Activated CD4-positive, CD25-positive, alpha-beta regulatory T cell (primary cell): ENCODE results near the gene CELF1.
A peak's percentile ranks its signal among the peaks of the same experiment; 100 is the strongest.
"Not testable (repeated sequence)": the region's sequence is repeated elsewhere in the genome, so short reads cannot be mapped to it uniquely, and the experiment has no call there.

Source experiments
- DNase-seq, 4 experiments: peaks; one replicate each; lab custom pipeline; 2025; lab: John Stamatoyannopoulos, UW

Gene CELF1

DNA sequence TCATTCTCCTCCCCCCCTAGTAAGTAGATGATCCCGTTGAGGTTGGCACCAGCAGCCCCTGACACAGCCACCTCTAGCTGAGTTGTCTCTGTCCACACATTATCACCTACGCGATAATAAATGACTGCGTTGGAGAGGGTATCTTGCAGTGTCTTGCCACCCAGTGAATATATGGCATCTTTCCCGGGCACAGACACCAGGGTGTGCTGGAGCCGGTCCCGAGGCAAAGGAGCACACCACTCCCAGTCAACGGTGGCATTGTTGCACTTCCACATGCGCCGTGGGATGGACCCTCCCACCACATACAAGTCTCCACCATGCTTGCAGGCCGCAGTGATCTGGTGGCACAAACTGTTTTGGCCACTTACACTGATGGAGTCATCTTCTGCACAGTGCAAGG, 20.4 kb upstream of the CELF1 start:
- no peak for DNase-seq

DNA sequence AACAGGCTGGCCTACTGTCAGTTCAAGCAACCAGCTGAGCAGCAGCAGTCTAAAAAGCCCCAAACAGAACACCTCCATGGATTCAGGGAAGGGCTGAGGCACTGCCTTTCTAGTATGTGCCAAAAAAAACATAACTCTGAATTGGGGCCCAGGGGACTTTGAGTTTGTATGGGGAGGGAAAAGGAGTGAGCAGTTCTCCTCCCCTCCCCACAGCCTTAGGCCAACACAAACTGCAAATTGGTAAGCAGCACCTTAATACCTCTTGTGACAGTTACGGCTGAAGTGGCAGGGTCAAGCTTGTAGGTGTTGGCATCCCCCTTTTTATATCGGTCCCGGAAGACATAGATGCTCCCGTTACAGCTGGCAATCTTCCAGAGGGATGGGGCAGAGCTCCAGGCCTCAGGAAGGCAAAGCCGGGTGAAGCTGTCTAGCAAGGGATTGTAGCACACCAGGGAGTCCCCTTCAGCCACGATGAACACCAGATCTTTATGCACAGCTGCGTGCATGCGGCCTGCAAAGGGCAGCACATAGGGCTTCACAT, 19.9 kb upstream of the CELF1 start:
- no peak for DNase-seq

DNA sequence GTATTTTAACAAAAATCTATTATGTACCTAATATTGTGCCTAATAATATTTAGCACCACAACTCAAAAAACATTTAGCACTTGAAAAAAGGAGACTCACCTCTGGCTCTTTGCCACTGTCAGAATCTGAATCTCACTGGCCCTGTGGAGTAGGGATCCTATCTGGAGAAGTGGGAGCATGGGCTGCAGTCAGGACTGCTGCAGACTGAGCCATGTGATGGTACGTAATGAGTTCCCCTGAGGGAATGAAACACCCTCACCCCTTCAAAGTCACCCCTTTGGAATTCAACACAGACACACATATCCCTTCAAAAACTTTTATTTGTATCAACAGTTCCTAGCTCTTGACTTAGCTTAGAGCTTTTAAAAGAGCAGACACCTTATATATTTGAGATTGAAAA, 19.0 kb upstream of the CELF1 start:
- no peak for DNase-seq

DNA sequence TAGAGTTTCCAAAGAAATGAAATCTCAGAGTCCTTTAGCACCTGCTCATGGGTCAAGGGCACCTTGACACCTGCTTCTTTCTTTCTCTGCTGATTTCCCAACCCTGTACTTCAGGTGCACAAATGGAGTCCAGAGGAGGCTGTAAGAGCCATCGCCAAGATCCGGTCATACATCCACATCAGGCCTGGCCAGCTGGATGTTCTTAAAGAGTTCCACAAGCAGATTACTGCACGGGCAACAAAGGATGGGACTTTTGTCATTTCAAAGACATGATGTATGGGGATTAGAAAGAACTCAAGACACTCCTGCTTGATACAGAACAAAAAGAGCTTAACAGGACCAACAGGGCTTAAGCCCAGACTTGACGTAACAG, 18.4 kb upstream of the CELF1 start:
- no peak for DNase-seq

DNA sequence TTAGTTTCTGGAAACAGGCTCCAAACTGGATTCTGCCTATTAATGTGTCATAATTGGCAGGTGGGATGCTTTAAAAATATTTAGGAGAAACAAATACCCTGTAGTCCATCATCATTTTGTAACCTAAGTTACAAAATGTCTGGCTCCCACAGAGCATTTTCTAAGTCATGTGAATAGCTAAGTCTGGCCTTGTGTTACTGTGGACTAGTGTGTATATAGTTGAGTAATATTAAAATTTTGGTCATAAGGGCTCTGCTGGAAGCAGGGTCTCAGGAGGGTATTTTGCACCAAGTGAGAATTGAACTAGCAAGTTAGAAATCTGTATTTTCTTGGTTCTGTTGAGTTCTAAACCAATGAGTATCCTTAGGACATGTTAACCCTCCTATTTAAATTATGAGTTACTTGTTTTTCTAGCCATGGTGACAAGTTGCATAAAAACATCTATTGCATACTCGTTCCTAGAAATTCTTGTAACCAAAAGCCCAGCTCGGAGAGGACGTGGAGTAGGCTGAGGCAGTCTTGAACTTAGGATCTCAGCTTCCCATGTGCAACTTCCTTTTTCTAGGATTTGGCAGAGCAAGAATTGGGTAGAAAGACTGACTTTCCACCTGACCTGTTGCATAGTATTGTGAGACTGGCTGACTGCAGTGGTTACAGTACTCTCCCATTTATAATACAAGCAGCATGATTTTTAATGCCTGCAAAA, 17.9 kb upstream of the CELF1 start:
- DNase-seq = no peak

DNA sequence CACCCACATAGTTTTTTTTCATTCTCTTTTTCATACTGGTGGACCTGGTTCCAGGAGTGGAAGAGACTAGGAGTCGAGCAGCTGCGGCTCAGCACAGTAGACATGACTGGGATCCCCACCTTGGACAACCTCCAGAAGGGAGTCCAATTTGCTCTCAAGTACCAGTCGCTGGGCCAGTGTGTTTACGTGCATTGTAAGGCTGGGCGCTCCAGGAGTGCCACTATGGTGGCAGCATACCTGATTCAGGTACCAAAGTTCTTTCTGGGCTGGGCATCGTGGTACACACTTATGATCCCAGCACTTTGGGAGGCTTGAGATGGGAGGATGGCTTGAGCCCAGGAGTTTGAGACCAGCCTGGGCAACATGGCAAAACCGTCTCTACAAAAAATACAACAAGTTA, 16.7 kb upstream of the CELF1 start:
- no peak for DNase-seq

DNA sequence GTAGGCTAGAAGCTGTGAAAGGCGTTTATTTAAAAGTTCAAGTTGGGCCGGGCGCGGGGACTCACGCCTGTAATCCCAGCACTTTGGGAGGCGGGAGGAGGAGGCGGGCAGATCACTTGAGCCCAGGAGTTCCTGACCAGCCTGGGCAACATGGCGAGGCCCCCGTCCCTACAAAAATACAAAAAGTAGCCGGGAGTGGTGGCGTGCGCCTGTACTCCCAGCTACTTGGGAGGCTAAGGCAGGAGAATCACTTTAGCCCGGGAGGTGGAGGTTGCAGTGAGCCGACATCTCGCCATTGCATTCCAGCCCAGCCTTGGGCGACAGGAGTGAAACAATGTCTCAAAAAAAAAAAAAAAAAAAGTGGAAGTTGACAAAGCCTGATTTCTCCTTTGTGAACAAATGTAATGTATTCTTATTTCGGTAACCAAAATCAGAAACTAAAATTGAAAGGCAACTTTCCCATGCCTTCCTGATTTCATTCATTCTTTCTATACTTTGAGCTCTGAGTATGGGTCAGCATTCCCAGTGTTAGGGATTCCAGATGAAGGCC, 13.3 kb upstream of the CELF1 start:
- DNase-seq = no peak

DNA sequence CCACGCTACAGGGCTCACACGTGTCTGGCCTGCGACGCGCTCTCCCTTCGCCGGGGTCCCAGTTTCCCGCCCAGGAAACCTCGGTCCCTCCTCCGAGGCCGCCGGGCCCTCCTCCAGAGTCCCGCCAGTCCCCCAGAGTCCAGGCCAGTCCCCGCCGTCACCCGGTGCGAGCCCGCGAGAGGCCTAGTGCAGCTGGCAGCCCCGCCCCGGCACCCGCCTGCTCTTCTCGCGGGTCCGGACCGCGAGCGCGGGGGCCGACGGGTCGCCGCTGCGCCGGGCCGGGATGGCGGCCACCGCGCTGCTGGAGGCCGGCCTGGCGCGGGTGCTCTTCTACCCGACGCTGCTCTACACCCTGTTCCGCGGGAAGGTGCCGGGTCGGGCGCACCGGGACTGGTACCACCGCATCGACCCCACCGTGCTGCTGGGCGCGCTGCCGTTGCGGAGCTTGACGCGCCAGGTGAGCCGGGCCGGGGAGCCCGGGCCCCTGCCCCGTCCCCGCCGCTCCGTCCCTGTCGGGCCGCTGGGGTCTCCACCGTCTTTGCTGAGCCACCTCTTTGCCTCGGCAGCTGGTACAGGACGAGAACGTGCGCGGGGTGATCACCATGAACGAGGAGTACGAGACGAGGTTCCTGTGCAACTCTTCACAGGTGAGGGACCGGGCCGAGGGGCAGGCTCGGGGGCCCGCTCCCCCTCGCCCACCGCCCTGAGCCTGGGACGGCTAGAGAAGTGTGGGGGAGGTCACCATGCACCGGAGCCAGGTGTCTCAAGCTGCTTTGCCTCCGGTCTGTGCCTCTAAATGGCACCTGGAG, 12.6 kb upstream of the CELF1 start, which contains the start of gene PTPMT1:
TSS of gene PTPMT1 (plus strand) at position 260 of the 809 bp plus-strand sequence. CDS start at position 284, 24 bp downstream.
- peak; percentile 35 to 60 (median 44) for DNase-seq

DNA sequence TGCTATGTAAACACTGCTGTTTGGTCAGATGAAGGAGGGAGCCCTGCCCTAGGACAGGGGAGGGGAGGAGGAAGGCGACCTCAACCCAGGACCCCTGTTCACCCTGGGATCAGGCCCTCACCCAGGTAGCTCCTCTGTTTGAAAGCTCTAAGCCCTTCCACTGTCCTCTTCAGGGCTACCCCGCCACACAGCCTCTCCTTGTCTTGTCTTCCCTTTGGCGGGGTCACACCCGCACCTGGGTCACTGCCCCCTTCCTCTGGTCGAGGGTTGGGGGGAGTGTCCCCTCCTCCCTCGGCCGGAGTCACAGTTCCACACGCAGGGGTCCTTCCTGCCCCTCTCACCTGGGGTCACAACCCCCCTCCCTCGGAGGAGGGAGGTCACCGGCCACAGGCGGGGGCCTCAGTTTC, 12.0 kb upstream of the CELF1 start:
- DNase-seq = no peak

DNA sequence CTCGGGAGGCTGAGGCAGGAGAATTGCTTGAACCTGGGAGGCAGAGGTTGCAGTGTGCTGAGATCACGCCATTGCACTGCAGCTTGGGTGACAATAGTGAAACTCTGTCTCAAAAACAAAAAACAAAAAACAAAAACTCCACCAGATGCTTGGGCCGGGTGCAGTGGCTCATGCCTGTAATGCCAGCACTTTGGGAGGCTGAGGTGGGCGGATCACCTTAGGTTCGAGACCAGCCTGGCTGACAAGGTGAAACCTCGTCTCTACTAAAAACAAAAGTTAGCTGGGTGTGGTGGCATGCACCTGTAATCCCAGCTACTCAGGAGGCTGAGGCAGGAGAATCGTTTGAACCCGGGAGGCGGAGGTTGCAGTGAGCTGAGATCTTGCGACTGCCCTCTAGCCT, 11.4 kb upstream of the CELF1 start:
- not testable (repeated sequence) for DNase-seq

DNA sequence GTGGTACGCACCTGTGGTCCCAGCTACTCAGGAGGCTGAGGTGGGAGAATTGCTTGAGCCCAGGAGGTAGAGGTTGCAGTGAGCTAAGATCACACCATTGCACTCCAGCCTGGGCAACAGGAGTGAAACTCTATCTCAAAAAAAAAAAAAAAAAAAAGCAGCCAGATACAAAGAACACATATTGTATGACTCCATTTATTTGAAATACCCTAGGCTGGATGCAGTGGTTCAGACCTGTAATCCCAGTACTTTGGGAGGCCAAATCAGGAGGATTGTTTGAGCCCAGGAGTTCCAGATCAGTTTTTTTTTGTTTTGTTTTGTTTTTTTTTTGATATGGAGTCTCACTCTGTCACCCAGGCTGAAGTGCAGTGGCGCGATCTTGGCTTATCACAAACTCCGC, 9.5 kb upstream of the CELF1 start:
- DNase-seq = not testable (repeated sequence)

DNA sequence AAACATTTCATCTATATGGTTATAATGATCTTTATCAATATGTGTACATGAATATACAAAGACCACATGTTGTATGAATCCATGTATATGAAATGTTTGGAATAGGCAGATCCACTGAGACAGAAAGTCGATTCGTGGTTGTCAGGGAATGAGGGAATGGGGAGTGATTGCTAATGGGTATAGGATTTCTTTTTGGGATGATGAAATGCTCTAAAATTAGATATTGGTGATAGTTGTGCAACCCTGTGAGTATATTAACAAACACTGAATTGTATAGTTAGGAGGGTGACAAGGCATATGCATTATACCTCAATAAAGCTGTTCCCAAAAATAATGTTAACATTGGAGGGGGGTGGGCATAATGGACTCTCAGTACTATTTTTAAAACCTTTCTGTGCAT, 7.5 kb upstream of the CELF1 start:
- no peak for DNase-seq

DNA sequence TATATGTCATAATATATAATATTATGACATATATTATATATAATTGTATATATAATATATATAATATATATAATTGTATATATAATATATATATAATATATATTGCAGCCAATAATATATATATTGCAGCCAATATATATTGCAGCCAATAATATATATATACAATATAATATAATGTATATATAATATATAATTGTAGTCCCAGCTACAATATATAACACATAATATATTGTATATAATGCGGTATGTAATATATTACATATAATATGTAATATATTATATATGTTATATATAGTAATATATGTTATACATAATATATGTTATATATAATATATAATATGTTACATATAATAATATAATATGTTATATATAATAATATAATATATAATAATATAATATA, 5.8 kb upstream of the CELF1 start:
- DNase-seq = no peak

DNA sequence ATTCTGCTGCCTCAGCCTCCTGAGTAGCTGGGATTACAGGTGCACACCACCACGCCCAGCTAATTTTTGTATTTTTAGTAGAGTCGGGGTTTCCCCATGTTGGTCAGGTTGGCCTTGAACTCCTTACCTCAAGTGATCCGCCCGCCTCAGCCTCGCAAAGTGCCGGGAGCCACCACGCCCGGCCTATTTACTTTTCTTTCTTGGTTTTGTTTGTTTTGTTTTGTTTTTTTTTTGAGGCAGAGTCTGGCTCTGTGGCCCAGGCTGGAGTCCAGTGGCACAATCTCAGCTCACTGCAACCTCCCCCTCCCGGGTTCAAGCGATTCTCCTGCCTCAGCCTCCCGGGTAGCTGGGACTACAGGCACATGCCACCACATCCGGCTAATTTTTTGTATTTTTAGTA, 4.1 kb upstream of the CELF1 start:
- DNase-seq = not testable (repeated sequence)

DNA sequence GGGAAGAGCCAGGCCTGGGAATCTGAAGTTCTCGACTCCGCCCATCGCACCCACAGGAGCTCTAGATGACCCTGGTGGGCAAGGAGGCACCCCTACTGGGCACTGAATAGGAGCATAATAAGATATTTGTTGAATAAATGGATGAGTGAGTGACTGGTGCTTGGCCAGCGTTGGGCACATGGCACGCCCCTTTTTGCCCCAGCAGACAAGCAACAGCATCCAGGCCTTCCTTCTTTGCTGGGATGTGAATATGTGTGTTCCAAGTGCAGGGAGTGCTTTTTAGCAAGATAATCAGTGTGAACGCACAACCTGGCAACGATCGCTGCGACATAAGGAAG, 443 bp upstream of the CELF1 start:
- DNase-seq = no peak

DNA sequence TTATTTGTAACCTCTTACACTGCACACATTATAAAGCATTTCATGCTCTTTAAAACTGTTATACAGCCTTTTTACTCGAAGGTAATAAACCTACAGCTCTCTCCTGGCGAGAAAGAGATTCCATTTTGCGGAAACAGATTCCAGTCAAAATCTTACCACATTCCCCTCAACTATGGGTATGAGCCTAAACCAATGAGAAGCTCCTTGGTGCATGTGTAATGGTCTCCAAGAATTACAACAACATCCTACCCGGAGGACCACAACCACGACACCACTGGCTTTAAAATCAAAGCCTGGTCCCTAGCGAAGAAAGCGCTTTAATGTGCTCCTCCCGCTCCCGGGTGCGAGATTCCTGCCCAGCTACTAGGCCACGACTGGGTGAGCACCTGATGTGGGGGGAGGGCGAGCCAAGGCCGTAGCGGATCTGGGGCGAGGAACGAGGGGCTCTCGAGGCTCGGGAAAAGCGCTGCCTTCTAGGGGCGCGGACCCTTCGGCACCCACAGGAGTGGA, 821 bp downstream of the CELF1 start:
- no peak for DNase-seq

DNA sequence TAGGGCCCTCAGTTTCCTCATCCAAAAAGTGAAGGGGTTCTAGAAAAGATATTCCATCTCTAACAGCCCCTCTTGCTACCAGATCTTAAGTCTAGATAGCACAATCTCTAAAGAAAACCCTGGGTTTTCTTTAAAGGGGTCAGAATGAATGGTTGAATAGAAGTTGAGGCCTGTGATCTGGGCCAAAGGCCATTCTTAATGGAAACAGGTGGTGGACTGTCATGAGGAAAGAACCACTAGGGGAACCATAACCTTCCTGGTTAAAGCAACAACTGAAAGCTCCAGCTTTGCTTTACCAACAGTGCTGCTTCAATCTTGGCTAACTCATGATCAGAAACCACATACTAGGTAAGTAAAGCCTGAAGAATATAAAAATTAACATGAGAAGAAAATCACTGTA, 1.8 kb downstream of the CELF1 start:
- no peak for DNase-seq

DNA sequence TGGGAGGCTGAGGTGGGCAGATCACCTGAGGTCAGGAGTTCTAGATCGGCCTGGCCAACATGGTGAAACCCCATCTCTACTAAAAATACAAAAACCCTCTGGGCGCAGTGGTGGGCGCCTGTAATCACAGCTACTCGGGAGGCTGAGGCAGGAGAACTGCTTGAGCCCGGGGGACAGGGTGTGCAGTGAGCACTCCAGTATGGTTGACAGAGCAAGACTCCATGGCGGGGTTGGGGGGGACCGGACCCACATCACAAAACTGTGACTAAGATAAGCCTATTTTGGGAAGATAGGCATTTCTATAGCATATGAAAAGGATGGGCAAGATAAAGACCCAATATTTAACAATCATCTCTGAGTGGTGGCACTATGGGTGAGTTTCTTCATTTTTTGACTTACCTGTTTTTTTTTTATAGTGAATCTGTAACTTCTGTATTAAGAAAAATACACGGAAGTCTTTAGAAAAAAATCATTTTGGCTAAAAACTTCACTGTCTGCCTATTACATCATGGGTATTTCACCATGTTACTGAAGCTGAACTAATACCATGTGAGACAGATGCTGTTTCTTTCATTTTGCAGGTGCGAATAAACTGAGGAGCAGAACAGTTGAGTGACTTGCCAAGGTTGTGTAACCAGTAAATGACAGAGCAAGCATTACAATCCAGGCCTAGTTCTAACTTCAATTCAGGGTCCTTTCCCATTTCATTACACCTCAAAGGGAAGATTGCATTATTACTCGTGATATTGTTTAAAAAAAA, 2.5 kb downstream of the CELF1 start:
- DNase-seq = no peak

DNA sequence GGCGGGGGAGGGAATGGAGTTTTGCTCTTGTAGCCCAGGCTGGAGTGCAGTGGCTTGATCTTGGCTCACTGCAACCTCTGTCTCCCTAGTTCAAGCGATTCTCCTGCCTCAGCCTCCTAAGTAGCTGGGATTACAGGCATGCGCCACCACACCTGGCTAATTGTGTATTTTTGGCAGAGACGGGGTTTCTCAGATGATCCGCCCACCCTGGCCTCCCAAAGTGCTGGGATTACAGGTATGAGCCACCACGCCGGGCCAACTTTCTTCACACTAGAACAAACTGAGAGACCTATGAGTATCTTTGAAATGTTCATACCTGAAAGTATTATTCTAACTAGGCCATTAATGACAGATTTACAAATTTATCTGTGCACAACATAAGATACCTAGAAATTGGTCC, 6.7 kb downstream of the CELF1 start:
- not testable (repeated sequence) for DNase-seq

DNA sequence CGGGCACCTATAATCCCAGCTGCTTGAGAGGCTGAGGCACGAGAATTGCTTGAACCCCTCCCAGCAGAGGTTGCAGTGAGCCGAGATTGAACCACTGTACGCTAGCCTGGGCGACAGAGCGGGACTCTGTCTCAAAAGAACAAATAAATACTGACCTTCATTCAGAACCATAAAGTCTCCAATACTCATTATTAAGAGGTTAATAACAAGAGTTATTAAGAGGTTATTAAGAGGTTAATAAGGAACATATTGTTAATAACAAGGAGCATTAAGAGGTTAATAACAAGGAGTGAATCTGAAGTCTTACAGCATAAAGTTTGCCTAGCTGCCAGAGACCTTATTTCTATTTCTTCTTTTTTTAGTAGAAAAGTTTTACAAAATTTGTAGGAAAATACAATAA, 7.6 kb downstream of the CELF1 start:
- DNase-seq = no peak

DNA sequence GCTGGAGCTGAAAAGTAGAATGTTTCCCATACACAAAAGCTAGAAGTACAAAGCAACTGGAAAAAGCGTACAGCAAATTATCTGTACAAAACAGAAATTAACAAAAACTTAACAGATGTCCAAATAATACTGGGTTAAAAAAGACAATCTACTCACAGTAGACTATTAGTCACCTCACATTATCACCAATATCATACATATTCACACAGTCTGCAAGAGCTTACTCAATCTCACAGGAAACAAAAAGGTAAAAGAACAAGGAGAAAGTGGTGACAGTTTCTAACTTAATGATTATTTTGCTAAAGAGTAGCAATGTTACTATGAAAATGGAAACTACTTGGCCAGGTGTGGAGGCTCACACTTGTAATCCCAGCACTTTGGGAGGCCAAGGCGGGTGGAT, 11.9 kb downstream of the CELF1 start:
- DNase-seq = no peak

DNA sequence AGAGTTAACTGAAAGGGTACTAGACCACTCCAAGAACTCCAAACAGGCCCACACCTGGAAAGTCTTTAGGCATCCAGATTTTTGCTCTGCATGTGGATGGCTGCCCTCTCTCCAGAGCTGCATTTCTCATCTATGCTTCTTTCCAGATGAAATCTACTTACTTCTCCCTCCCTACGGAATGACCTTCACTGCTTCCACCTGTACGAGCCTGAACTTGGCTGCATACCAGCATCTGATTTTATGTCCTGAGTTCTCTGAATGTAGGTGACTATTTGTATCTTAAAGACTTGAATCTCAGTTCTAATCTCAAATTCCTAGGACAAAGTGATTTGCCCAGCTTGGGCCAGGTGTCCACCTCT, 13.3 kb downstream of the CELF1 start:
- no peak for DNase-seq
